Esophagus muscularis mucosa (tissue), 4 donors: ENCODE results near the gene CD96. TPM values are rescaled to one million over a fixed set of nuclear protein-coding genes. Genes with fewer than 3 reads are reported as not detected.

Experiments
- DNase-seq: peaks from one replicate; pipeline ENCODE4 v3.0.0-alpha.2; 2017; ENCODE audit errors: extremely low spot score
- H3K27ac ChIP-seq, 4 donors: fragments of 200-600 bp; sonication (generic); replicated peaks in 1 of 4; 1 replicate in 3 of 4; 2 replicates in 1 of 4; pipeline ENCODE4 v1.5.1; 2016 to 2019; ENCODE audit warnings: mild to moderate bottlenecking in 1 of 4
- H3K27me3 ChIP-seq, 4 donors: fragments of 200-600 bp; sonication (generic); one replicate each; pipeline versions ENCODE4 v1.5.1 to v1.6.0; 2016 to 2019
- H3K36me3 ChIP-seq, 4 donors: fragments of 200-600 bp; sonication (generic); one replicate each; pipeline ENCODE4 v1.5.1; 2016 to 2019
- H3K4me1 ChIP-seq, 4 donors: fragments of 200-600 bp; sonication (generic); one replicate each; pipeline ENCODE4 v1.5.1; 2016 to 2019
- H3K4me3 ChIP-seq, 4 donors: fragments of 200-600 bp; sonication (generic); 1 replicate in 2 of 4; 2 replicates in 2 of 4; pipeline ENCODE4 v1.5.1; 2016 to 2019; ENCODE audit warnings: mild to moderate bottlenecking in 4 of 4, moderate library complexity in 1 of 4
- H3K9me3 ChIP-seq, 4 donors: fragments of 200-600 bp; sonication (generic); 1 replicate in 3 of 4; 2 replicates in 1 of 4; pipeline ENCODE4 v1.5.1; 2016 to 2019
- CTCF ChIP-seq, 3 experiments: fragments of 200-600 bp in 2 of 3; fragments of 450-650 bp in 1 of 3; sonication (generic) in 2 of 3; IDR thresholded peaks; one replicate each; pipeline ENCODE4 v1.5.1; 2017 to 2019; ENCODE audit warnings: antibody characterized with exemption in 3 of 3, mild to moderate bottlenecking in 2 of 3, moderate library complexity in 1 of 3
- EP300 ChIP-seq: sonication (generic); formaldehyde crosslinking; IDR thresholded peaks from one replicate; pipeline ENCODE4 v1.6.1; 2017; ENCODE audit warnings: antibody characterized with exemption
- POLR2A ChIP-seq: fragments of 450-650 bp; IDR thresholded peaks from one replicate; pipeline ENCODE4 v1.6.1; 2017; ENCODE audit warnings: antibody characterized with exemption, moderate library complexity, mild to moderate bottlenecking, low read depth
- POLR2AphosphoS5 ChIP-seq, 2 donors: sonication (generic); formaldehyde crosslinking; IDR thresholded peaks; one replicate each; pipeline ENCODE4 v1.6.1; 2017; ENCODE audit warnings: antibody characterized with exemption in 2 of 2
- WGBS: methylation state at CpG from one replicate; pipeline ENCODE4 v1.1.5; 2018; 5-methylcytosine and 5-hydroxymethylcytosine counted together
- intact Hi-C: fragments of 100-400 bp; cut with DNase I; formaldehyde crosslinking; loops from one replicate; pipeline ENCODE4 v1.15.1; 2023
- total RNA-seq, 4 donors: library from RNA; depleted of rRNA; stranded (reverse); fragments of >200 nt; gene quantifications; one replicate each; pipeline versions ENCODE4 v1.1.0 to v1.2.1, GENCODE V29; 2016

The CD96 gene
- total RNA-seq, 4 donors from 2014 or later = 0.17 to 1.5 (median 0.43) TPM

- TF ChIP-seq POLR2A (no peak), EP300 (no peak), CTCF (IDR thresholded peaks at IDR 0.05) (no peak), POLR2AphosphoS5 (IDR thresholded peaks at IDR 0.05) (no peak)
- H3K9me3 ChIP-seq = no peaks in the 10 kb centered on the region
- intact Hi-C loops = no loop called here
- H3K4me3 ChIP-seq = no peak overlapping the region
- no peak overlapping the region for H3K27ac ChIP-seq
- no peak for DNase-seq
- no peaks in the 10 kb centered on the region for H3K27me3 ChIP-seq
- H3K4me1 ChIP-seq = no peaks in the 10 kb centered on the region
- 83% methylated on average over 4 of the region's 4 CpGs for WGBS
- no peaks in the 10 kb centered on the region for H3K36me3 ChIP-seq
These were observed 36.0 kb downstream of the CD96 start for GRCh38 chr3:111577798-111578685.

- Histone ChIP-seq H3K36me3 (no peaks in the 10 kb centered on the region), H3K27ac (no peak overlapping the region), H3K9me3 (no peaks in the 10 kb centered on the region), H3K4me3 (no peak overlapping the region), H3K4me1 (no peaks in the 10 kb centered on the region), H3K27me3 (no peaks in the 10 kb centered on the region)
- WGBS = 95% methylated on average over 4 of the region's 4 CpGs
- intact Hi-C loops = no loop called here
- no peak for TF ChIP-seq CTCF (IDR thresholded peaks at IDR 0.05)
- DNase-seq = no peak
These were observed 36.9 kb downstream of the CD96 start for GRCh38 chr3:111578867-111579266.

- WGBS = 95% methylated on average over 5 of the region's 5 CpGs
- no peaks in the 10 kb centered on the region for H3K9me3 ChIP-seq
- H3K27me3 ChIP-seq = no peaks in the 10 kb centered on the region
- no peaks in the 10 kb centered on the region for H3K4me1 ChIP-seq
- H3K4me3 ChIP-seq = no peak overlapping the region
- DNase-seq = no peak
- no peak overlapping the region for H3K27ac ChIP-seq
- no peaks in the 10 kb centered on the region for H3K36me3 ChIP-seq
- intact Hi-C loops = no loop called here
- no peak for TF ChIP-seq CTCF (IDR thresholded peaks at IDR 0.05)
- TF ChIP-seq POLR2AphosphoS5 (IDR thresholded peaks at IDR 0.05) = no peak
- no peak for TF ChIP-seq EP300
- no peak for TF ChIP-seq POLR2A
These were observed 37.5 kb downstream of the CD96 start for GRCh38 chr3:111579495-111579894.

GRCh38 chr3:111581403-111582119 lies 39.6 kb downstream of the CD96 start:
- Histone ChIP-seq H3K4me3 (no peak overlapping the region), H3K36me3 (no peaks in the 10 kb centered on the region), H3K9me3 (no peaks in the 10 kb centered on the region), H3K27ac (no peak overlapping the region), H3K27me3 (no peaks in the 10 kb centered on the region), H3K4me1 (no peaks in the 10 kb centered on the region)
- TF ChIP-seq CTCF (IDR thresholded peaks at IDR 0.05) = no peak
- no peak for TF ChIP-seq EP300
- no peak for TF ChIP-seq POLR2A
- TF ChIP-seq POLR2AphosphoS5 (IDR thresholded peaks at IDR 0.05) = no peak
- WGBS = 93% methylated on average over 2 of the region's 2 CpGs
- intact Hi-C loops = no loop called here
- no peak for DNase-seq
